ENCODE measurements around the gene POMGNT1.

GRCh38 chr1:46221749-46222148, 23.5 kb upstream of the POMGNT1 start:
- no peak for TF ChIP-seq CTCF (IDR thresholded peaks at IDR 0.05)
- TF ChIP-seq POLR2A (IDR thresholded peaks at IDR 0.05) = no peak

Data from esophagus squamous epithelium (tissue), 4 donors.